GM21529 (cell line): Measurements from ENCODE around the gene PKD2L1.
"Not testable (repeated sequence)": the region's sequence is repeated elsewhere in the genome, so short reads cannot be mapped to it uniquely, and the experiment has no call there.

Experiments
- ATAC-seq: cut with Tn5 transposase; IDR thresholded peaks from one replicate; pipeline ENCODE4 v1.9.1; 2021; ENCODE audit not compliant: unreplicated experiment

The PKD2L1 gene

DNA sequence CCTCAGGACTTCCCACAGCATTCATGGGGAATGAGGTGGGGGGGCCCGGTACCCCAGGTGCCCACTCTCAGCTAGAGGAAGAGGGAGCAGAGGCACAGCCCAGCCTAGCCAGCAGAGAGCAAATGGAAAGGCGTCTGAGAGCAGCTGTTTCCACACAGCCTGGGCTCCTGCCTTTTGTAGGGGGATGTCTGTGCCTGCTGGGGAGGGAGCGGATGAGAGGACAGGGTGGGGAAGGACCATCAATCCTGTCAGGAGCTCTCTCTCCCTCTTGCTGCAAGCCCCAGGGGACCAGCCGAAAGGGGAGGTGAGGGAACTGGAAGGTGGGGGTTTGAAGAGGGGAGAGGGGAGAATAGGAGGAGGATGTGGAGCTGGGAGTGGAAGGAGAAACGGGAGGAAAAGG, at the start of gene PKD2L1:
Gene PKD2L1, minus strand, starts transcription at position 150 of the 400 bp plus-strand sequence. Its CDS starts 125 bp downstream, at position 25.
- no peak for ATAC-seq

DNA sequence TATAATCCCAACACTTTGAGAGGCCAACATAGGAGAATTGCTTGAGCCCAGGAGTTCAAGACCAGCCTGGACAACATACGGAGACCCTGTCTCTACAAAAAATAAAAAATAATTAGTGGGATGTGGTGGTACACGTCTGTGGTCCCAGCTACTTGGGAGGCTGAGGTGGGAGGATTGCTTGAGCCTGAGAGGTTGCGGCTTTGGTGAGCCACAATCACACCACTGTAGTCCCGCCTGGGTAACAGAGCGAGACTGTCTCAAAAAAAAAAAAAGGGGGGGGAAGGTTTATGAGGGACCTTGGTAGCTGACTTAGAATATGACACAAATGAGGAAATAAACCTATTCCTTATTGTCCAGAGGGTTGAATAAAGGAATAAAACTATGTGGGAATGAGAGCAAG, 47.8 kb upstream of the PKD2L1 start:
- ATAC-seq: no peak

DNA sequence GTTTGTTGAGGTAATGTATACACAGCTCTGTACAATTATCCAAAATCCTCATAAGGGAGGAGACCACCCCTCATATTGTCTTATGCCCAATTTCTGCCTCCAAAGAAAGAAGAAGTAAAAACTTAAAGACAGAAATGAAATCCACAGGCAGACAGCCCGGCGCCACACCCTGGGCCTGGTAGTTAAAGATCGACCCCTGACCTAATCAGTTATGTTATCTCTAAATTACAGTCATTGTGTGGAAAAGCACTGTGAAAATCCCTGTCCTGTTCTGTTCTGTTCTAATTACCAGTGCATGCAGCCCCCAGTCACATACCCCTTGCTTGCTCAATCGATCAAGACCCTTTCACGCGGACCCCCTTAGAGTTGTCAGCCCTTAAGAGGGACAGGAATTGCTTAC, 46.6 kb upstream of the PKD2L1 start:
- ATAC-seq: not testable (repeated sequence)

DNA sequence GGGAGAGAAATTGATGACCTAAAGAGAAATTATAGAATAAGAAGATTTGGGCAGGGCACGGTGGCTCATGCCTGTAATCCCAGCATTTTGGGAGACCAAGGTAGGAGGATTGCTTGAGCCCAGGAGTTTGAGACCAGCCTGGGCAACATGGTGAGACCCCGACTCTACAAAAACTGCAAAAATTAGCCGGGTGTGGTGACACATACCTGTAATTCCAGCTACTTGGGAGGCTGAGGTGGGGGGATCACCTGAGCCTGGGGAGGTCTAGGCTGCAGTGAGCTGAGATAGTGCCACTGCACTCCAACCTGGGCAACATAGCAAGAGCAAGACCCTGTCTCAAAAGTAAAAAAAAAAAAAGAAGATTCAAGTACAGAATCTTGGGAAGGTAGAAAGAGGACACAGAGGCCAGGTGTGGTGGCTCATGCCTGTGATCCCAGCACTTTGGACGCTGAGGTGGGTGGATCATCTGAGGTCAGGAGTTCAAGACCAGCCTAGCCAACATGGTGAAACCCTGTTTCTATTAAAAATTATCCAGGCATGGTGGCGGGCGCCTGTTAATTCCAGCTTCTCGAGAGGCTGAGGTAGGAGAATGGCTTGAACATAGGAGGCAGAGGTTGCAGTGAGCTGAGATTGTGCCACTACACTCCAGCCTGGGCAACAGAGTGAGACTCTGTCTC, 44.8 kb upstream of the PKD2L1 start:
- ATAC-seq: not testable (repeated sequence)

DNA sequence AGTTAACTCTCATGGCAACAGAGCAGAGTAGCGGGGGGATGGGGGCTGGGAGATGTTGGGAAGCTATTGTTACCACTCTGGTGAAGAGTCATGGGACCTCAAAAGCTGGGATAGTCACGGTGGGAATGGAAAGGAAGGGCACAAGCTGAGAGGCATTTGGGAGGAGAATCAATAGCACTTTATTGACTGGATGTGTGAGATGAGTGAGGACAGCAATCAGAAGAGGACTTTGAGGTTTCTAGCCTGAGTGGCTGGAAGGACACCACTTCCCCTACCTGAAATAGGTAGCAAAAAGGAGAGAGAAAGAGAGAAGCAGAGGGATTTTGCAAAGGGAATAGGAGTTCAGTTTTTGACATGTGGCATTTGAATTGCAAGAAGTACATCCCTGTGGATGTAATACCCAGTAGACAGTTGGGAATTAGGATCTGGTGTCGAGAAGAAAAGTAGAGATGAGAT, 44.2 kb upstream of the PKD2L1 start:
- no peak for ATAC-seq

DNA sequence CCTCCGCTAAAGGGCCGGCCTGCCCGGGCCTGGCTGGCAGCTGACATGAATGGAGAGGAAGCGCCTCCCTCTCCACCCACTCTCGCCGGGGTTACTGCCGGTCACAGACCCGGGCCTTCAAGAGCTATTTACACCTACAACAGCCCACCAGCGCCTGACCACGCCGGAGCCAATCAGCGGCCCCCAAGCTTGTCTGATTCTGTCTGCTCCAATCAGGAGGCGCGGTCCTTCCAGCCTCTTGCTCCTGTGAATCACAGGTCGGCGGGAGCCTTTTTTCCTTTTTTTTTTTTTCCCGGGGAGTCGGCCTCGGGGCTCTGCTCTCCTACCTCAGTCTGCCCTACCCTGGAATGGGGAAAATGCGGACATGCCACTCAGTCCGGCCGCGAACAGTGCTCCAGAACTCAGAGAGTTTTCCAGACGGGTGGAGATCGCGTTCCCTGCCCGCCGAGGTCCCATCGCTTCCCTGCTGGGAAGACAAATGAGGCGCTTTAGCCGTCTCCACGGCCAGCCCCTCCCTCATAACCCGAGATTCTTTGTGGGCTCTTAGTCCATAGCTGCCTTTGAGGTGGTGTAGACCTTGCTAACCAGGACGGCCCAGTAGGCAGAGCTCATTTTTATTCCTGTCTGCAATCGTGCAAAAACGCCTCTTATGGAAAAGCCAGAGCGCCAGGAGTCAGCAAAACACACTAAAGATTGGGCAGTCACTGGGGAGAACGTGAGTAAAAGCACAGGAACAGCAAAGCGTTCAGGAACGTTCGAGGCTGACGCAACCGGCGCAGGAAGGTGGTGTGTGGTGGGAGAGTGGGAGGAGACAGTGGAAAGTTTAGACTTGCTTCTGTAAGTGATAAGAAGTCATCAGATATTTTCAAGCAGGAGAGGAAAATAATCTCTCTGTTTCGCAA, 43.5 kb upstream of the PKD2L1 start:
- peak; percentile 92 for ATAC-seq

DNA sequence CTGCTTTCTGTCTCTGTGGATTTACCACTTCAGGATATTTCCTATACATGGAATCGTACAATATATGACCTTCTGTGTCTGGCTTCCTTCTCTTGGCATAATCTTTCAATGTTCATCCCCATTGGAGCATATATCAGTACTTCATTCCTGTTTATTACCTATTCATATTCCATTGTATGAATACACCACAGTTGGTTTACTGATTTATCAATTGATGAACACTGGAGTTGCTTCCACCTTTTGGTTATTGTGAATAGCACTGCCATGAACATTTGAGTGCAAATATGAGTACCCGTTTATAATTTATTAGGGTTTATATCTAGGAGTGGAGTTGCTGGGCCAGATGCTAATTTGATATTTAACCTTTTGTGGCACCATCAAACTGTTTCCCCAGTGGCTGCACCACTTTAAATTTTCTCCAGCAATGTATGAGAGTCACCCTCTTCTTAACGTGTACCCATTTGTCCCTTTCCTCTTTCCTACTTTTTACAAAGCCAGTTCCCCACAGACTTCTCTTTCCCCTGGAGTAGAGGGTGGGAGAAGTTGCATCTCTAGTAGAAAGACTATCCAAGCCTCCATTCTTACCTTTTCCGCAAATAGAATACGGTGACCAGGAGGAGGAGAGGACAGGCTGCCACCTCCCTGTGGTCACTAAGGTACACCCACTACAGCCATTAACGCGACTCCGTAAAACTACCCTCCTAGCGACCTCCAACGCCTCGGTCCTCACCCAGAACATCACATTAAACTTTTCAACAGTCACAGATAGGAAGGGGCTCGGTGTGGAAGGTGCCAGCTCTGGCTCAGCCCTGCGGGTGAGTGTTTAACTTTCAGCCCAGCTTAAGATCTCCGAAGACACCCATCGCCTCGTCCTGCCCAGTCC, 42.6 kb upstream of the PKD2L1 start:
- no peak for ATAC-seq

DNA sequence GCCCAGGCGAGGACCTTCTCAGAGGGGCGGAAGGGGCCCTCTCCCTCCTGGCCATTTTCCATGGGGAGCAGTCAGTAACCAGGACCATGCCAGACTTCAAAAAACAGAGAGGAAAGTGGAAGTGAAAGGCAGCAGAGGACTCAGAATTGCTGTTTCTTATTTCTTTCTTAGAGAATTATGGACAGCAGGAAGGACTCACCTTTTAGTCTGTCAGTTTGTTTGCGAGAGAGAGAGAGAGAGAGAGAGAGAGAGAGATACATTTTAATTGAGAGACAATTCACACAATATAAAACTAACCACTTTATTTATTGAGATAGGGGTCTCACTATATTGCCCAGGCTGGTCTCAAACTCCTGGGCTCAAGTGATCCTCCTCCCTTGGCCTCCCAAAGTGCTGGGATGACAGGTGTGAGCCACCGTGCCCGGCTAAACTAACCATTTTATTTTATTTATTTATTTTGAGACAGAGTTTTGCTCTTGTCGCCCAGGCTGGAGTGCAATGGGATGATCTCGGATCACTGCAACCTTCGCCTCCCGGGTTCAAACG, 41.5 kb upstream of the PKD2L1 start:
- ATAC-seq: no peak

DNA sequence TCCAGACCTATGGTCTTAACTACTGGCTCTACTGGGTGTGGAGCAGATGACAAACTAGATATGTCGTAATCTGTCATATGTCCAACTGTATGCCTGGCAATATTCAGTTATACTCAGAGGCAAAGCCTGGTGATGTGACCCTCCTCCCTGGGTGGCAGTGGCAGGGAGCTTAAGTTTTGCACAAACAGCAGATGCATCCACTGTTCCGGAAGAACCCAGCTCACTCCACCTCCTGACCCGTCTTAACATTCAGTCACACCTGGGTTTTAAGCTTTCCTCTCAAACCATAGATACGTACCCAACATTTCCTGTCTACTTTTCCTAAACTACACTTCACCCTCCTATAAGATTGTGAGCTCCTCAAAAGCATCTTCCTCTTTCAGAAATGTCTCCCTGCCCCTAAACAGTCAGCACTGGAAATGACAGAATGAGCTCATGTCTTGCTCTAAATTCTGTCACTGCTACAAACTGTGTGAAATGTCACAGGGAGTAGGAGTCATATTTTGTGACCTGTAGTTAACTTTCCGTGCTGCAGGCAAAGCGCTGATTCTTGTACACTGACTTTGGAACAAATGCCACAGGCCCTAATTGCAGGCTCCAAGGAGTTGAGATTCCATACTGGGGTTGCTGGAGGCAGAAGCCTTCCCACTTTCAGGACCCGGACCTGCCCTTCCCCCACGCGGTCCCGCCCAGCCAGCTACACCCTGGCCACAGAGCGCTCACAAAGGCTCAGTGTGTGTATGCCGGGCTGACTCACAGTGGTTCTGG, 40.9 kb upstream of the PKD2L1 start:
- ATAC-seq: no peak

DNA sequence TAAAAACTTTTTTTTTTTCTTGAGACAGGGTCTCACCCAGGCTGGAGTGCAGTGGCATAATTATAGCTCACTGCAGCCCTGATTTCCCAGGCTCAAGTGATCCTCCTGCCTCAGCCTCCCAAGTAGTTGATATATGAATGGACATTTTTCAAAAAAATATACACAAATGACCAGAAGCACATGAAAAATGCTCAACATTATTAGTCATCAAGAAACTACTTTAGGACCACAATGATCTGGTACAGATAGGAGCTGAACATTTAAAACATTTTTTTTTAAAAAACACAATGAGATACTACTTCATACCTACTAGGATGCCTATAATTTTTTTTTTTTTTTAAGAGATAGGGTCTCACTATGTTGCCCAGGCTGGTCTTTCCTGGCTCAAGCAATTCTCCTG, 38.7 kb upstream of the PKD2L1 start:
- ATAC-seq: no peak

DNA sequence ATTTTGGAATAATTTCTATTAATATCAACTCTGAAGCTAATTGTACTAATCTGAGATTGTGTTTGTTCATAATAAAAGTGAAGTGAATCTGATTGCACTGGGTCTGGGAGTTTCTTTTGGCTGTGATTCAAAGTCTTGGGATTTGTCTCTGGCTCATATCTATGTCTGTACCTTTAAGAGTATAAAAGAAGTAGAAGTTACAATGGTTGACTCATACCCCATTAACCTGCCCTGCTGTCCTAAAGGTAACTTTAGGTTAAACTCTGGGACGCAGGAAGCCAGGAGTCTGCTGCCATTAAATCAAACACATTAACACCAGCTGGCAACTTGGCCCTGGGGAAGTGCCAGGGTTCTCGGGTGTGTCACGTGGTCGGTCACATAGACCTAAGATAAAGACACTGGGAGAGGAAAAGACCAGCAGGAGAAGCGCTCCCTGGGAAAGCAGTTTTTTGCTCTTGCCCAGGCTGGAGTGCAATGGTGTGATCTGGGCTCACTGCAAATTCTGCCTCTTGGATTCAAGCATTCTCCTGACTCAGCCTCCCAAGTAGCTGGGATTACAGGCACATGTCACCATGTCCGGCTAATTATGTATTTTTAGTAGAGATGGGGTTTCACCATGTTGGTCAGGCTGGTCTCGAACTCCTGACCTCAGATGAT, 34.8 kb upstream of the PKD2L1 start:
- ATAC-seq: no peak

DNA sequence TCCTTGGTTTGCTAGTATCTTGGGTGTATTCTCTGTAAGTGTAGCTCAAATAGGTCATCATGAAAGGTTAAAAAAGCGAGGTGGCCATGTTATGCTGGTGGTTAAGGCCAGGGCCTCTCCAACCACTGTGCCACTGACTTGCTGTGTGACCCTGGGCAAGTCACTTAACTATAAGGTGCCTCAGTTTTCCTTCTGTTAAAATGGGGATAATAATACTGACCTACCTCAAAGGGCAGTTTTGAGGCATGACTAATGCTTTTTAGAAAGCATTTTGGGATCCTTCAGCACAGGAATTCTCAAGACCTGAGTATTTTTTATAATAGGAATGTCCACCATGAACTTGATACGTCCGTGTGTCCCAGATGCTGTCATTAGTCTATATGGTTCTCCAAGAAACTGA, 34.1 kb upstream of the PKD2L1 start:
- no peak for ATAC-seq

DNA sequence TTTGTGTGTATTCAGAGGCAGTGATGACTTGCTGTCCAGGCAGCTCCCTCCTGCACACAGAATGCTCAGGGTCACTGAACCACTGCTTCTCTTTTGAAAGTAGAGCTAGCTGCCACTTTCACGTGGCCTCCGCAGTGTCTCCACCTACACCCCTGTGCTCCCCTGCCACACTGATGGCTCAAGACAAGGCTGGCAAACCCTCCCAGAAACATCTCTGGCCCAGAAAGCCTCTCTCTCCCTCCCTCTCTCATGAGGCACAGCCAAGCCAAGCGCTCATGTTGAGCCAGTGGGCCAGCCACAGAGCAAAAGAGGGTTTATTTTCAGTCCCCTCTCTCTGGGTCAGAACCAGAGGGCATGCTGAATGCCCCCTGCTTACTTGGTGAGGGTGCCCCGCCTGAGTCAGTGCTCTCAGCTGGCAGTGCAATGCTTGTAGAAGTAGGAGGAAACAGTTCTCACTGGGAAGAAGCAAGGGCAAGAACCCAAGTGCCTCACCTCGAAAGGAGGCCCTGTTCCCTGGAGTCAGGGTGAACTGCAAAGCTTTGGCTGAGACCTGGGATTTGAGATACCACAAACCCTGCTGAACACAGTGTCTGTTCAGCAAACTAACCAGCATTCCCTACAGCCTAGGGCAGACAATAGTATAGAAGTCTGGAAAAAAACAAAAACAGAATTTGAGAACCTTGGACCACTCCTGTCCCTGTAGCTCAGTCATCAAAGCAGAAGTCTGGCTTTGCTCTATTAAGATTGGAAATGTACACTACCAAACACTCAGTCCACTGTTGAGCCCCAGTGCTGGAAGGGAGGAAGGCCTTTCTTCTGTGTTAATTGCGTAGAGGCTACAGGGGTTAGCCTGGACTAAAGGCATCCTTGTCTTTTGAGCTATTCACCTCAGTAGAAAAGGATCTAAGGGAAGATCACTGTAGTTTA, 32.8 kb upstream of the PKD2L1 start:
- no peak for ATAC-seq

DNA sequence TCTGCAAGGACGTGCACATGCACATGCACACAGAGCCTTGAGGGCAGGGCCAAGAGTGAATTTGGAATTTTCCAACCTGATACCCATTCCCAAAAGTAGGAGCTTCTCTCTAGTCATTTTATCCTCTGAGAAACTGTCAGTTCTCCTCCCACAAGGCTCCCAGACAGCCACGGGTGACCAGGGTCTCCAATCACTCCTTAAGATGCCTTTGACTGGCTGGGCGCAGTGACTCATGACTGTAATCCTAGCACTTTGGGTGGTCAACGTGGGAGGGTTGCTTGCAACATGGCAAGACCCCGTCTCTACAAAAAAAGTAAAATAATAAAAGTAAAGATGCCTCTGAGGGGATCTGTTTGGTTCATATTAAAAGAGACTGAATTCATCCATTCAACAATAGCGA, 30.2 kb upstream of the PKD2L1 start:
- ATAC-seq: no peak

DNA sequence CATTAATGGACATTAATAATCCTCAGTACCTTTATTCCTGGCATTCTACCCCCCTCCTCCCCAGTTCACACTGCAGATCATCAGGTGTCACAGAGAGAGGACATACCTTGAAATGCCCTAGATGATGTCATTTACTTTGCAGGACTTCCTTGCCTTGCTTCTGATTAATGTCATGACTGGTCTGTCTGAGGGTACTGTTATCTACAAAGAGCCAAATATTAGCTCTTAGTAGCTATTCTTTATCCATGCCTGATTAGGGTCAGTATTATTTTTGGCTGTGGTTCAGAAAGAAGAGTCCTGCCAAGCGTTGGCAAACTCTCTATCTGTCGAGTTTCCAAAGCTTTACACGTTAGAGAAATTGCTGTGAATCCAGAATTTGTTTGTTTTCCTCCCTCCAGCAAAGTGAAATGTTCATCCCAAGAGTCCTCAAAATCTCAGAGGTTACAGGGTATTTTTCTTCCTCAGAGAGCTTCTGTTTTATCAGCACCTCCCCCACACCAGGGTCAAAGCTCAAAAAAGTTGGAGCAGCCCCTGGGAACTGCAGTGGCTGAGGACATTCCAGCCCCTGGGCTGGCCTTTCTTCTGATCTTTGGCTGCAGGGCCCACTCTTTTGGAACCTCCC, 29.6 kb upstream of the PKD2L1 start:
- no peak for ATAC-seq

DNA sequence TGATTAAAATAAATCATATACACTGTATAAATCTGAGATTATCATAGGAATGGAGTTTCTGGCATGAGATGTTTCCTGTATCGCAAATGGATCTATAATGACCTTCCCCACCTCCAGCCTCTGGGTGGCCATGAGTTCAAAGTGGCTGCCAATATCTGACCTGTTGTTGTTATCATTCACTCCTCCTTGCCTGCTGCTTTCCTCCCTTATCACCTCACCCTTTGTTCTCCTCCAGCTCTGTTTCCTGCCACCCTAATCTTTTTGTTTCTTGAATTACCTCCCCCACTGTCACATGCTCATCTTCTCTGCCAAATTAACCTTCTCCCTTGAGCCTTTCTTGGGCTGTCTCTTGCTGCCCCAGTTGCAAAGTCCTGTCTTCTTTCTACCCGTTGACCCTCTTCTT, 29.0 kb upstream of the PKD2L1 start:
- no peak for ATAC-seq

DNA sequence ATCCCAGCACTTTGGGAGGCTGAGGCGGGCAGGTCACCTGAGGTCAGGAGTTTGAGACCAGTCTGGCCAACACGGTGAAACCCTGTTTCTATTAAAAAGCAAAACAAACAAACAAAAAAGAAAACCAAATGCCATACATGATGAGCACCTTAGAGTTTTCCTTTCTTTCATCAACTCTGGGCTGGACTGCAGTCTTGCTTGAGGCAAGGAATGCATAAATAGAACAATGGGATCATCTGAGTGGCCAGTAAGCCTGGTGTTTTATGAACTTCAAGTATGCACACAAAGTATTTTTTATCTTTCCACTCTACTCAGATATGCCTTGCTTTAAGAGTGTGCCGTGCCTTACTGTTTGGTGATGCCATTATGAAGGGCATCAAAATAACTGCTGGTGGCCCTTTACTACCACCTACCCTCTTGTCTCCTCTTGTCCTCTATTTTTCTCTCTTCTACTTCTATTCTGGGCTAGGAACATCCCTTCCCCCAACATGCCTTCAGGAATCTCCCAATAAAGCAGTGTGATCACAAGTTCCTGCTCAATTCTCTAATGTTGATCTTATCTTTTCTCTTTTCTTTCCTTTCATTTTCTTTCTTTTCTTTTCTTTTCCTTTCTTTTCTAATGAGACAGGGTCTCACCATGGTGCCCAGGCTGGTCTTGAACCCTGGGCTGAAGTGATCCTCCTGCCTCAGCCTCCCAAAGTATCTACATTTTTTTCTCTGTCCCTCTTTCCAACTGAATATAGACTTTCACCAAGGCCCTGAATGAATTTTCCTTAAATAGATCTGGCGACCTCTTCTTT, 27.2 kb upstream of the PKD2L1 start:
- ATAC-seq: no peak
